Measurements from ENCODE around the gene CYP4F11. TPM values are rescaled to one million over a fixed set of nuclear protein-coding genes. Genes with fewer than 3 reads are reported as not detected.

The CYP4F11 gene
- total and polyA plus RNA-seq, 2 of the 13 experiments (the other 11 are each of a cell fraction or from before 2014, with no cell fraction given) = 7.8 to 8.4 TPM

DNA sequence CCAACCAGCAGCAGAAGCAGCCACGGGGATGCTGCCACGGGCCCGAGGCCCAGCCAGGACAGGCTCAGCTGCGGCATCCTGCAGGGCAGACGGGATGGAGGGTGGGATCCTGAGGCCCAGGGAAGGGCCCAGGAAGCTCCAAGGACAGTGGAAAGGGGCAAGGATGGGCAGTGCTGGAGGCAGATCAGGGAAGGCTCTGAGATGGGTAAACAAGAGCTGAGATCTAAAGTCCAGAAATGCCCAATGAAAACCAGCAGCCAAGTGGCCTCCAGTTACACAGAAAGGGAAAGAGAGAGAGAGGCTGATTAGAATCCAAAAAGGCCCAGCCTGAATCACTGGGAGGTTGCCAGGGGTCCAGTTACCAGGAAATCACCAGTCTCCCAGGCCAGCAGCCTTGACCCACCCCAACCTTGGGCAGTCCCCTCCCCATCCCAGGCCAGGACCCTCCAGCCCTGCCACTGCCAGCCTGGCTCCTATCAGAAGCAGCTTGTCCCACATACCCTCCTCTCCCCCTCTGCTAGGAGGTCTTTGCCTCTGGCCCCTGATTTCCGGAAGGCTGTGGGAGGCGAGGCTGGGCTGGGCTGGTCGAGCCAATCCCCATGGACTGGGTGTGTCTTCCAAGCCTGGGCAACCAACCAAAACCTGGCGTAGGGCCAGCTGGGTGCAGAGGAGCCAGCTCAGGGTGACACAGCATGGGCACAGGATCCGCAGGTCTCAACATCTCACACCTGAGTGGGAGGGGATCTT, at the start of gene CYP4F11 (continued):
- TF ChIP-seq, protein P1, sequence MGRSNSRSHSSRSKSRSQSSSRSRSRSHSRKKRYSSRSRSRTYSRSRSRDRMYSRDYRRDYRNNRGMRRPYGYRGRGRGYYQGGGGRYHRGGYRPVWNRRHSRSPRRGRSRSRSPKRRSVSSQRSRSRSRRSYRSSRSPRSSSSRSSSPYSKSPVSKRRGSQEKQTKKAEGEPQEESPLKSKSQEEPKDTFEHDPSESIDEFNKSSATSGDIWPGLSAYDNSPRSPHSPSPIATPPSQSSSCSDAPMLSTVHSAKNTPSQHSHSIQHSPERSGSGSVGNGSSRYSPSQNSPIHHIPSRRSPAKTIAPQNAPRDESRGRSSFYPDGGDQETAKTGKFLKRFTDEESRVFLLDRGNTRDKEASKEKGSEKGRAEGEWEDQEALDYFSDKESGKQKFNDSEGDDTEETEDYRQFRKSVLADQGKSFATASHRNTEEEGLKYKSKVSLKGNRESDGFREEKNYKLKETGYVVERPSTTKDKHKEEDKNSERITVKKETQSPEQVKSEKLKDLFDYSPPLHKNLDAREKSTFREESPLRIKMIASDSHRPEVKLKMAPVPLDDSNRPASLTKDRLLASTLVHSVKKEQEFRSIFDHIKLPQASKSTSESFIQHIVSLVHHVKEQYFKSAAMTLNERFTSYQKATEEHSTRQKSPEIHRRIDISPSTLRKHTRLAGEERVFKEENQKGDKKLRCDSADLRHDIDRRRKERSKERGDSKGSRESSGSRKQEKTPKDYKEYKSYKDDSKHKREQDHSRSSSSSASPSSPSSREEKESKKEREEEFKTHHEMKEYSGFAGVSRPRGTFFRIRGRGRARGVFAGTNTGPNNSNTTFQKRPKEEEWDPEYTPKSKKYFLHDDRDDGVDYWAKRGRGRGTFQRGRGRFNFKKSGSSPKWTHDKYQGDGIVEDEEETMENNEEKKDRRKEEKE (IDR thresholded peaks at IDR 0.05) = no peak
- no peak for TF ChIP-seq ZNF274 (CRISPR knock-in tag; IDR thresholded peaks at IDR 0.05)
- TF ChIP-seq ZNF781 (CRISPR knock-in tag; IDR thresholded peaks at IDR 0.05; ENCODE audit: borderline replicate concordance, not compliant biosample characterization) = peak; percentile 38
- TF ChIP-seq ZNF124 (CRISPR knock-in tag; IDR thresholded peaks at IDR 0.05) = no peak
- no peak for TF ChIP-seq MZF1 (CRISPR knock-in tag; IDR thresholded peaks at IDR 0.05; ENCODE audit: borderline replicate concordance)
- TF ChIP-seq ZKSCAN8 (CRISPR knock-in tag; IDR thresholded peaks at IDR 0.05; ENCODE audit: borderline replicate concordance) = no peak
- TF ChIP-seq, protein P2, sequence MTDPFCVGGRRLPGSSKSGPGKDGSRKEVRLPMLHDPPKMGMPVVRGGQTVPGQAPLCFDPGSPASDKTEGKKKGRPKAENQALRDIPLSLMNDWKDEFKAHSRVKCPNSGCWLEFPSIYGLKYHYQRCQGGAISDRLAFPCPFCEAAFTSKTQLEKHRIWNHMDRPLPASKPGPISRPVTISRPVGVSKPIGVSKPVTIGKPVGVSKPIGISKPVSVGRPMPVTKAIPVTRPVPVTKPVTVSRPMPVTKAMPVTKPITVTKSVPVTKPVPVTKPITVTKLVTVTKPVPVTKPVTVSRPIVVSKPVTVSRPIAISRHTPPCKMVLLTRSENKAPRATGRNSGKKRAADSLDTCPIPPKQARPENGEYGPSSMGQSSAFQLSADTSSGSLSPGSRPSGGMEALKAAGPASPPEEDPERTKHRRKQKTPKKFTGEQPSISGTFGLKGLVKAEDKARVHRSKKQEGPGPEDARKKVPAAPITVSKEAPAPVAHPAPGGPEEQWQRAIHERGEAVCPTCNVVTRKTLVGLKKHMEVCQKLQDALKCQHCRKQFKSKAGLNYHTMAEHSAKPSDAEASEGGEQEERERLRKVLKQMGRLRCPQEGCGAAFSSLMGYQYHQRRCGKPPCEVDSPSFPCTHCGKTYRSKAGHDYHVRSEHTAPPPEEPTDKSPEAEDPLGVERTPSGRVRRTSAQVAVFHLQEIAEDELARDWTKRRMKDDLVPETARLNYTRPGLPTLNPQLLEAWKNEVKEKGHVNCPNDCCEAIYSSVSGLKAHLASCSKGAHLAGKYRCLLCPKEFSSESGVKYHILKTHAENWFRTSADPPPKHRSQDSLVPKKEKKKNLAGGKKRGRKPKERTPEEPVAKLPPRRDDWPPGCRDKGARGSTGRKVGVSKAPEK (CRISPR knock-in tag; IDR thresholded peaks at IDR 0.05; ENCODE audit: borderline replicate concordance) = no peak
- no peak for TF ChIP-seq RELA (CRISPR knock-in tag; IDR thresholded peaks at IDR 0.05)
- TF ChIP-seq GLI4 (CRISPR knock-in tag; IDR thresholded peaks at IDR 0.05; ENCODE audit: borderline replicate concordance) = no peak
- no peak for TF ChIP-seq RARG (CRISPR knock-in tag; IDR thresholded peaks at IDR 0.05; ENCODE audit: low read depth)
- no peak for TF ChIP-seq RBM39 (IDR thresholded peaks at IDR 0.05; ENCODE audit: low read depth, low read length, poor library complexity, severe bottlenecking)
- TF ChIP-seq, protein P3, sequence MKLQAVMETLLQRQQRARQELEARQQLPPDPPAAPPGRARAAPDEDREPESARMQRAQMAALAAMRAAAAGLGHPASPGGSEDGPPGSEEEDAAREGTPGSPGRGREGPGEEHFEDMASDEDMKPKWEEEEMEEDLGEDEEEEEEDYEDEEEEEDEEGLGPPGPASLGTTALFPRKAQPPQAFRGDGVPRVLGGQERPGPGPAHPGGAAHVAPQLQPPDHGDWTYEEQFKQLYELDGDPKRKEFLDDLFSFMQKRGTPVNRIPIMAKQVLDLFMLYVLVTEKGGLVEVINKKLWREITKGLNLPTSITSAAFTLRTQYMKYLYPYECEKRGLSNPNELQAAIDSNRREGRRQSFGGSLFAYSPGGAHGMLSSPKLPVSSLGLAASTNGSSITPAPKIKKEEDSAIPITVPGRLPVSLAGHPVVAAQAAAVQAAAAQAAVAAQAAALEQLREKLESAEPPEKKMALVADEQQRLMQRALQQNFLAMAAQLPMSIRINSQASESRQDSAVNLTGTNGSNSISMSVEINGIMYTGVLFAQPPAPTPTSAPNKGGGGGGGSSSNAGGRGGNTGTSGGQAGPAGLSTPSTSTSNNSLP (IDR thresholded peaks at IDR 0.05; ENCODE audit: low read depth, low read length) = 0 out of 2 replicates have a peak, but pooled peaks have one; percentile 25
- TF ChIP-seq CREM (IDR thresholded peaks at IDR 0.05) = peak; percentile 32; the same call in 1 of the 2 replicates
- no peak for TF ChIP-seq CREM (CRISPR knock-in tag; IDR thresholded peaks at IDR 0.05)
- TF ChIP-seq PHF8 (CRISPR knock-in tag; IDR thresholded peaks at IDR 0.05) = peak; percentile 65
- TF ChIP-seq, protein P4, sequence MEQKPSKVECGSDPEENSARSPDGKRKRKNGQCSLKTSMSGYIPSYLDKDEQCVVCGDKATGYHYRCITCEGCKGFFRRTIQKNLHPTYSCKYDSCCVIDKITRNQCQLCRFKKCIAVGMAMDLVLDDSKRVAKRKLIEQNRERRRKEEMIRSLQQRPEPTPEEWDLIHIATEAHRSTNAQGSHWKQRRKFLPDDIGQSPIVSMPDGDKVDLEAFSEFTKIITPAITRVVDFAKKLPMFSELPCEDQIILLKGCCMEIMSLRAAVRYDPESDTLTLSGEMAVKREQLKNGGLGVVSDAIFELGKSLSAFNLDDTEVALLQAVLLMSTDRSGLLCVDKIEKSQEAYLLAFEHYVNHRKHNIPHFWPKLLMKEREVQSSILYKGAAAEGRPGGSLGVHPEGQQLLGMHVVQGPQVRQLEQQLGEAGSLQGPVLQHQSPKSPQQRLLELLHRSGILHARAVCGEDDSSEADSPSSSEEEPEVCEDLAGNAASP (CRISPR knock-in tag; IDR thresholded peaks at IDR 0.05; ENCODE audit: borderline replicate concordance) = peak; percentile 45; the same call in 1 of the 2 replicates
- TF ChIP-seq PCBP1 (IDR thresholded peaks at IDR 0.05; ENCODE audit: borderline replicate concordance, low read depth, low read length) = no peak
- peak; percentile 84; the same call in 1 of the 2 replicates for TF ChIP-seq ZNF292 (CRISPR knock-in tag; IDR thresholded peaks at IDR 0.05; ENCODE audit: borderline replicate concordance, low read depth)
- no peak for TF ChIP-seq GTF2F1 (IDR thresholded peaks at IDR 0.05; ENCODE audit: low read length)
- peak; percentile 40; the same call in 1 of the 2 replicates for TF ChIP-seq TAF1 (CRISPR knock-in tag; IDR thresholded peaks at IDR 0.05)
- TF ChIP-seq NFYC (CRISPR knock-in tag; IDR thresholded peaks at IDR 0.05) = peak; percentile 51

Measured in HepG2 (cell line).